HG03139 (cell line): ENCODE results near the gene UCHL5.

ENCODE experiments used
- ATAC-seq: cut with Tn5 transposase; IDR thresholded peaks from one replicate; pipeline ENCODE4 v1.9.1; 2021; ENCODE audit not compliant: unreplicated experiment

Gene UCHL5

DNA sequence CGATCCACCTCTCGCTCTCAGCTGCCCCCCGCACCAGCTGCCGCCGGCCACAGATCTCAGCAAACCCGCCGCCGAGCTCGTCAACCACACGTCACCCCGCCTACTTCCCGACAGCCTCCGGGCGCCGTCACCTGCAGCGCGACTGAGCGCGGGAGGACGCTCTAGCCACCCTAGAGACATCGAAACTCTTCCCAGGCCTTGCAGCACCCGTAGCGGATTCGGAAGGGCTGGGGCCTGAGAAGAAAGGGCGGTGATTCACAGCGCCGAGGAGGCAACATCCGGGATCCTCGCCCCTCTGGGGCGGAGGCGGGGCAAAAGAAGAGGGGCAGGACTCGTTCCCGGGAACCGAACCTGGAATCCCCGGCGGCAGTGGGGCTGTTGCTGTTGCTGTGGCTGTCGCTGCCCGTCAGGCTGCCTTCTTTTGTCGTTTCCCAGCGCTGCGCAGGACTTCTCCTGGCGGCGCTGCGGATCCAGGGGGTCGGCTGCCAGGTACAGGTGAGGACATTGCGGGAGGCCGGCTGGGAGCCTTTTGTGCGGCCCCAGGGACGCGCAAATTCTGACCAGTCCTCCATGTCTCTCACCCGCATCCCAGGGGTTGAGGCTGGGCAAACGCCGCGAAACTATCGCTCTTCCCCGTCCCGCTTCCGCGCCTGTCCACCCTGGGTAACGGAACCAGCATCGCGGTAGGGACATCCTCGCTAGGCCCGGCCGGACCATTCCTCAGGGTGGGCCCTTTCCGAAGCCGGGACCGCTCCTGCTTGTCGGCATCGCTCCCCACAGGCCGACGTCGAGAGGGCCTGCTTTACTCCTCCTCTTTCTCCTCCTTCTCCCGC lies at the start of gene UCHL5, which contains the start of gene RO60:
UCHL5 (minus strand) TSS at position 79 of the 833 bp plus-strand sequence. CDS start 100 bp downstream, outside the sequence.
RO60 (plus strand) TSS at position 331 of the 833 bp plus-strand sequence. CDS start 9,443 bp downstream, outside the sequence.
- peak; percentile 95 for ATAC-seq

DNA sequence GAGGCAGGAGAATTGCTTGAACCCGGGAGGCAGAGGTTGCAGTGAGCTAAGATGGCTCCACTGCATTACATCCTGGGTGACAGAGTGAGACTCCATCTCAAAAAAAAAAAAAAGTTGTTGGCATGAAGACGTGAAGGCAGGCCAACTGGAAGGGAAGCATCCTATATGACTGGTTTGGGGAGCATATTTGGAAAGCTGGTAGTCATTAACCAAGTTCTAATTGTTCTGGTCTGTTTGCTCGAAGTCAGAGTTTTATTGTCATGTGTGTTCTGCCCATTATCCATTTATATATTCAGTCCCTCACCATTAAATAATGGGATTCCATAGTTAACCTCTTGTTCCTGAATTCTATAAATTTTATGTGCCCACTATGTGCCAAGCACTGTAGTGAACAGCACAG lies 49.3 kb upstream of the UCHL5 start:
- no peak for ATAC-seq

DNA sequence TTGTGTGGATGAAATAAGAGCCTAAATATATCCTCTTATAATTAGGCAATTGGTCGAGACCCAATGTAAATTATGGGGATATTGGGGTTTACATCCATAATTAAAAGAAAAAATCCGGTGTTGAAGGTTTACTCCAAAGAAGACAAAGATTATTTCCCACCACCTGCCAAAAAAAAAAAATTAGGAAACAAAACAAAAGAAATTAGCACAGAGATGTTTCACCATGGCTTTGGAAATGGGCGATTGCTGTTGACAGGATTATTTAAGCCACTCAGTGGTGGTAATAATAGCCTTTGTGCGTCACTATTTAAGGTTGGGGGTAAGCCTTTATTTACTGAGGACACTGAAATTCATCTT lies 46.6 kb upstream of the UCHL5 start:
- no peak for ATAC-seq

DNA sequence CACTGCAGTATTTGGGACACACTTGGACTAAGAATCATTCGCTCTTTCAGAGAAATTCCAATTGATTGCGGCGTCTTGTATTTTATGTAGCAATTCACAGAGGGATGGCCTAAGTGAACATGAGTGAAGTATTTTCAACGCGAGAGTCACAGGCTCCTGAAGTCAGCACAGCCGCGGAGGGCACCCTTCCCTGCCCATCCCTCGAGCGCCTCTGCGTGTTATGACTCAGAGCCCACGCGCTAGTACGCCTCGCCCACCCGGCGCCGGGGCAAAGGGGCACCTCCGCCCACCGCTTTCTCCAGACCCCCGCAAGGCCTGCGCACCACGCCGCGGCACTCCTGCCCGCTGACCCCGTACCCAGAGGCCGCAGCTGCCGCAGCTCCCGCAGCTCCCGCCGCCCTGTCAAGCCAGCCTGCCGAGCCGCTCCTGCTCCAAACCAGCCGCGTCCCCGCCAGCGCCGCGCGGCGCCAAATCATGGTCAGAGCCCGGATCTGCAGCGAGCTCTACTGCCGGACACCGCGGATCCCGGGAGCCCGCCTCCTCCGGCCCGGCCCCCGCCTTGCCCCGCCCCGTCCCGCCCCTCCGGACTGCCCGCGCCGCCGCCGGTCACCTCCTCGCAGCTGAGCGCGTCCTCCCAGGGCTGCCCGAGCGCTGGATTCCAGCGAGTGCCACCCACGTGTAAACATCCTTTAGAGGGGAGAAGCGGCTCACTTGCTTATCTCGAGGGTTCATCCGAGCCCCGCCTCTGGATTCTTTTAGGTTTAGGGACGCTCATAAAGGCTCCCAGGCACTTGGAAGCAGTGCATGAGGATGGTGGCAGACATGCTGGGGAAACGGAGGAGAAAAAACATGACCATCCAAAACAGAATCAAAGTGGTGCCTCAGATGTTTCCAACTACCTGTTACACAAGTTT lies 46.0 kb upstream of the UCHL5 start, which contains the start of gene GLRX2:
GLRX2 (minus strand) TSS at position 508 of the 914 bp plus-strand sequence; CDS start at position 476, 32 bp downstream.
- peak; percentile 91 for ATAC-seq

DNA sequence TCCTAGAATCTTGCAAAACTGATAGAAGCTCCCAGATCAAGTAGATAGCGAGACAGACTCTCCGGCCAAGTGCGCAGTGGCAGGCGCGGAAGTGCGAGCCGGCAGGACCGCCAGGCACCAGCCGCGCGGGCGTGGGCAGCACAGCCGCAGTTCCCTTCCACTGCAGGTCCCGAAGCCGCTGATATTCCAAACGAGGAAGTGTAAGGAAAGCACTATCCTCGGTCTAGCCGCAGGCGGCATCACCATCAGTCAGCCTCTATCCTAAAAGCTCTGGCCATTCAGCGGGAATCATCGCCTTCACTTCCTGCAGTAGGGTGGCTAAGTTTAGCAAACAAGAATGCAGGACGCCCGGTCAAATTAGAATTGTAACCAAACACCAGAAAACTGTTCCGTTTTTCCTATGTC lies 45.3 kb upstream of the UCHL5 start:
- peak; percentile 33 for ATAC-seq

- ATAC-seq: no peak
Observed at GRCh38 chr1:193103759-193104501, 44.8 kb upstream of the UCHL5 start.

- ATAC-seq: no peak
Observed at GRCh38 chr1:193102662-193103061, 43.5 kb upstream of the UCHL5 start.

DNA sequence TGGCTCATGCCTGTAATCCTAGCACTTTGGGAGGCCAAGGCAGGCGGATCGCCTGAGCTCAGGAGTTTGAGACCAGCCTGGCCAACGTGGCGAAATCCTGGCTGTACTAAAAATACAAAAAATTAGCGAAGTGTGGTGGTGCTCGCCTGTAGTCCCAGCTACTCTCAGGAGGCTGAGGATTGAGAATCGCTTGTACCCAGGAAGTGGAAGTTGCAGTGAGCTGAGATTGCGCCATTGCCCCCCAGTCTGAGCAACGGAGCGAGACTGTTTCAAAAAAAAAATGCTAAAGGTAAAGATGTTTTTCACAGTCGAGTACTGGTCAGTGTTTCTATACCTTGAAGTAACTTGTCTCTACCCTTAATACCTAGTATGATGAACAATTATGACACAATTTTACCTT lies 35.0 kb upstream of the UCHL5 start:
- no peak for ATAC-seq

- ATAC-seq: no peak
Observed at GRCh38 chr1:193090865-193091264, 31.7 kb upstream of the UCHL5 start.

GRCh38 chr1:193087893-193088292 lies 28.7 kb upstream of the UCHL5 start:
- ATAC-seq: no peak

DNA sequence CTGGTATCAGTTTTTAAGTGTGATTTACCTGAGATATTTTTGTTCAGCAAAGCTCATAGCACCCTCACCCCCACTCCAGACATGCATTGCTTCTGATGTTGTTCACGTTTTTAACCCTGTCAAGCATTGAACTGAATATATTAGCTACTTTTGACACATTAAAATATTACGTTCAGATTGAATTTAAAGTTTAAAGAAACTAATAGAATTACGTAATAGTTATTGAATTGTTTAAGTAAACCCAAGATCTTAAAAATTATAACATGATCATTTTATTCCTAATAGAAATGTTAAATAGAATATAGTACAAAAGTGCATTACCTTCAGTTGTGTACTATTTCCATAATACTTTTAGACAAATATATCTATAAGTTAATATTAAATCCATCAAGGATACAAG lies 27.2 kb upstream of the UCHL5 start:
- no peak for ATAC-seq

- ATAC-seq: no peak
Observed at GRCh38 chr1:193085263-193085662, 26.1 kb upstream of the UCHL5 start.

- peak; percentile 74 for ATAC-seq
Observed at GRCh38 chr1:193083365-193084088, 24.4 kb upstream of the UCHL5 start.

GRCh38 chr1:193079187-193079586 lies 20.0 kb upstream of the UCHL5 start:
- ATAC-seq: no peak

GRCh38 chr1:193077991-193078390 lies 18.8 kb upstream of the UCHL5 start:
- ATAC-seq: no peak

- ATAC-seq: peak; percentile 47
Observed at GRCh38 chr1:193070942-193071341, 11.8 kb upstream of the UCHL5 start.

- no peak for ATAC-seq
Observed at GRCh38 chr1:193070386-193070753, 11.2 kb upstream of the UCHL5 start.

GRCh38 chr1:193069748-193070385 lies 10.7 kb upstream of the UCHL5 start:
- no peak for ATAC-seq

DNA sequence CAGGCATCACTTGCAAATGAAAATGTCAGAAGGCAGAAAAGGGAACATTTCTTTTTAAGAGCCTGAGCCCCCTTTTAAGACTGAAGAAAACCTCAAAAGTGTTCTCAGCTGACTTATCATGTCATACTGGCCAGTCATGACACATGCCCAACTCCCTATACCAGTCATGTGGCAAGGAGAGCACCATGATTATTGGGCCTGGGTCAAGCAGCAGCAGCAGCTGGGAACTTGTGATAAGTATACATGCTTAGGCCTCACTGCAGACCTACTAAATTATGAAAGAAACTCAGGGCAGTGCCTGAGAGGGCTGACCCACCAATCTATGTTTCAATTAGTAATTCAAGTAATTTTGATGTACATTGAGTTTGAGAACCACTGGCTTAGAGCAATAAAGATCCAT lies 8.9 kb upstream of the UCHL5 start:
- no peak for ATAC-seq

GRCh38 chr1:193066606-193067005 lies 7.4 kb upstream of the UCHL5 start:
- ATAC-seq: no peak
